HG02678 (cell line): ENCODE measurements around the gene CENPL.
"Not testable (repeated sequence)": the region's sequence is repeated elsewhere in the genome, so short reads cannot be mapped to it uniquely, and the experiment has no call there.

Source experiments
- ATAC-seq: cut with Tn5 transposase; IDR thresholded peaks from one replicate; pipeline ENCODE4 v1.9.1; 2021; ENCODE audit warnings: mild to moderate bottlenecking, moderate library complexity; ENCODE audit not compliant: unreplicated experiment

The CENPL gene

GRCh38 chr1:173764331-173764730 is 60.4 kb downstream of the CENPL start:
- ATAC-seq, result not testable (repeated sequence)

GRCh38 chr1:173758980-173759379 is 65.7 kb downstream of the CENPL start:
- ATAC-seq, result no peak

GRCh38 chr1:173758110-173758509 is 66.6 kb downstream of the CENPL start:
- no peak for ATAC-seq

GRCh38 chr1:173757666-173758065 is 67.0 kb downstream of the CENPL start:
- no peak for ATAC-seq

DNA sequence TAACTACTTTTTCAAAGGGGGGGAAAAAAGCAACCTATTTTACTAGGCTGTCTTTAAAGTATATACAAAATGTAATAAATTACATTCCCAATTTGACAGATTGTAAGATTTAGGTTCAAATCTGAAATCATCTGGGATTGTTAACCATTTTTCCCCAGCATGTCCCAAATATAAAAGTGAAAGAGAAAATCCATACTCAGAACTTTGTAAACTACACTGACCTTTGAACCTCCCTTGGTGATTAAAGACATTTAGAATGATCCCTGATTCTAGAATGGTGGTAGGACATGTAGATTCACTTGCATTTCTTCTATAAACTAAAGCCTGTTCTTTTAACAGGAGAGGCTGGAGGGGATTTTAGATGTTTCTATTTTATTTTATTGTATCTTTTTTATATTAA is 70.9 kb downstream of the CENPL start:
- no peak for ATAC-seq
